GM18861 (cell line): ENCODE results near the gene PLG.
"Not testable (repeated sequence)": the region's sequence is repeated elsewhere in the genome, so short reads cannot be mapped to it uniquely, and the experiment has no call there.

ENCODE experiments used
- ATAC-seq: cut with Tn5 transposase; IDR thresholded peaks from one replicate; pipeline ENCODE4 v1.9.1; 2021; ENCODE audit not compliant: unreplicated experiment

Gene PLG

GRCh38 chr6:160774399-160774798 is 72.4 kb downstream of the PLG start:
- ATAC-seq = no peak

GRCh38 chr6:160775792-160776580 is 73.9 kb downstream of the PLG start:
- ATAC-seq = peak; percentile 74

DNA sequence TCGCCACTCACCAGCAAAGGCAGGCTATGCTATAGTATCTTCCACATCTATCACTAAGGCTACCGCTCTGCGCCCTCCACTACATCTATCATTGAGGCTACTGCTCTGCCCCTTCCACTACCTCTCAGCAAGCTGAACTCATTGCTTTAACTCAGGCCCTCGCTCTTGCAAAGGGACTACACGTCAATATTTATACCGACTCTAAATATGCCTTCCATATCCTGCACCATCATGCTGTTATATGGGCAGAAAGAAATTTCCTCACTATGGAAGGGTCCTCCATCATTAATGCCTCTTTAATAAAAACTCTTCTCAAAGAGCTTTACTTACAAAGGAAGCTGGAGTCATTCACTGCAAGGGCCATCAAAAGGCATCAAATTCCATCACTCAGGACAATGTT is 77.1 kb downstream of the PLG start:
- not testable (repeated sequence) for ATAC-seq

- ATAC-seq = not testable (repeated sequence)
Measured at GRCh38 chr6:160780656-160781055, 78.6 kb downstream of the PLG start.

- ATAC-seq = no peak
Measured at GRCh38 chr6:160781298-160781697, 79.3 kb downstream of the PLG start.

GRCh38 chr6:160782228-160782627 is 80.2 kb downstream of the PLG start:
- ATAC-seq = no peak

DNA sequence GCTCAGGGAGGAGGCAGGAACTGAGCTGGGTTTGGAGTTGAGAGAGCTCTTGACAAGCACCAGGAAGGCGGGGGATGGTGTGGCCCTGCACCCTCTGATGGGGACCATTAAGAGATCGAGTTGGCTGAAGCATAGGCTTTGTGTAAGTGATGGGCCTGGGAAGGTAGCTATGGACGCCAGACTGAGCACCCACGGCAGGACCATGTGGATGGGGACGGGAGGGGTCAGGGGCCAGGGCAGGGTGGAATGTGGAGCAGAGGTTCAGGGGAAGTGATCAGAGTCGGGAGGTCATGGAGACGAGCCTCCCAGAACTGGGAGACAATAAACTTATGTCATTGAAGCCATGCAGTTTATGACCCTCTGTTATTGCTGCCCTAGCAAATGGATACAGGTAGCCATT is 81.7 kb downstream of the PLG start:
- no peak for ATAC-seq

DNA sequence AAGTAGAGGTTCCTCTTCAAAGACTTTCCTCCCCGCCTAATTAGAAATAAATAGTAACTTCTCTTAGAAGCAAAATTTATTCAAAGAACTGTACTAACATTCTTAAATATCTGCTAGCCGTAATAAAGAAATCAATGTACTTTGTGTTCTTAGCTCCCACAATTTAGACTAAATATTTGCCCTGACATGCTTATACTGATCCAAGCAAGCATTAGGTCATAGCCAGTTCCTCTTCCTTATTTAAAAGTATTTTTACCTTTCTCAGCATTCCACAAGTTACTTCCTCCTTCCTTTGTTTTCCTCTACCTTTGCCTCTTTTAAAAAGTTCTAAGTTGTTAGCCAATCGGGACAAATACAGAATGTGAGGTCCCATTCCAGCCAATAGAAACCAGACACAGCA is 86.1 kb downstream of the PLG start:
- not testable (repeated sequence) for ATAC-seq

GRCh38 chr6:160788806-160789205 is 86.8 kb downstream of the PLG start:
- ATAC-seq = no peak

DNA sequence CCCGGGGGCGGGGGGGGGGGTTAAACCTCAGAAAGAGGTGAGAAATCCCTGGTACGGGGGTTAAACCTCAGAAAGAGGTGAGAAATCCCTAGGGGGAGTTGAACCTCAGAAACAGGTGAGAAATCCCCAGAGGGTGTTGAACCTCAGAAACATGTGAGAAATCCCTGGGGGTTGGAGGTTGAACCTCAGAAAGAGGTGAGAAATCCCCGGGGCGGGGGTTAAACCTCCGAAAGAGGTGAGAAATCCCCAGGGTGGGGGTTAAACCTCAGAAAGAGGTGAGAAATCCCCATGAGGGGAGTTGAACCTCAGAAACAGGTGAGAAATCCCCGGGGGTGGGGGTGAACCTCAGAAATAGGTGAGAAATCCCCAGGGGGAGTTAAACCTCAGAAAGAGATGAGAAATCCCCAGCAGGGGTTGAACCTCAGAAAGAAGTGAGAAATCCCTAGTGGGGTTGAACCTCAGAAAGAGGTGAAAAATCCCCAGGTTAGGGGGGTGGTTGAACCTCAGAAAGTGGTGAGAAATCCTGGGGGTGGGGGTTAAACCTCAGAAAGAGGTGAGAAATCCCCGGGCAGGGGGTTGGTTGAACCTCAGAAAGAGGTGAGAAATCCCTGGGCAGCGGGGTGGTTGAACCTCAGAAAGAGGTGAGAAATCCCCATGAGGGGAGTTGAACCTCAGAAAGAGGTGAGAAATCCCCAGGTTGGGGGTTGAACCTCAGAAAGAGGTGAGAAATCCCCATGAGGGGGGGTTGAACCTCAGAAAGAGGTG is 87.4 kb downstream of the PLG start:
- no peak for ATAC-seq

GRCh38 chr6:160790028-160790792 is 88.2 kb downstream of the PLG start:
- no peak for ATAC-seq

DNA sequence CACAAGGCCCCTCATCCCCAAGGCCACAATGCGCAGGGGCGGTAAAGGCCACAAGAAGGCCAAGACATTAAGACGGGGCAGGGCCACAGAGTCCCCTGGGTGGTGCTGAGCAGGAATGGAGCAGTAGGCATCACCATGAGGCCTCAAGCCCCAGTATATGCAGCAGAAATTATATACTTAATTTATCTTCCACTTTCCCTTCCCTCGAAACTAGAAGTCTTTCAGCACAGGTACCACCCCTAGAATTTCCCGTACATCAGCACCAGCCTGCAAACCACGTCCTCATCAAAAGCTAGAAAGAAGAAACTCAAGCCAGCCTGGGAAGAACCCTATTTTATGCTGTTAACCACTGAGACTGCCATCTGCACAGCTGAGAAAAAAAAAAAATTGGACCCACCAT is 89.4 kb downstream of the PLG start:
- peak; percentile 69 for ATAC-seq

DNA sequence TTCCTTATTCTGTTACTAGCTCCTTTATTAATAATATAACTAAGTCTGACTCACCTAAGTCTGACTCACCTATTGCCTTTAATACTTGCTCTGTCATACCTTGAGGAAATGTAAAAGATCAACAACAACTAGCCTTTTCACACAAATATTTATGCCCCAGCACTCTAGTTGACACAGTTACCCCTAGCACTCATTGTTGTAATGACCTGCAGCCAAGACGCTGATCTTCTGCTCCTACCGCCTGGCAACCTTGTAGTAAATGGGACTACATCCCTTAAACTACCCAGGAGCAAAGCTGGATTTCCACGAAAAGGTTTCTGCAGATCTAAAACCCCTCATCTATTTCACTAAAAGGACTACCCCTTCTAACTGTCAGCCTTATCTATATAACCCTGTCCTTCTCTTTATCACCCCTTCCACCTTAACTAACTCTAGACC is 90.0 kb downstream of the PLG start:
- peak; percentile 55 for ATAC-seq

DNA sequence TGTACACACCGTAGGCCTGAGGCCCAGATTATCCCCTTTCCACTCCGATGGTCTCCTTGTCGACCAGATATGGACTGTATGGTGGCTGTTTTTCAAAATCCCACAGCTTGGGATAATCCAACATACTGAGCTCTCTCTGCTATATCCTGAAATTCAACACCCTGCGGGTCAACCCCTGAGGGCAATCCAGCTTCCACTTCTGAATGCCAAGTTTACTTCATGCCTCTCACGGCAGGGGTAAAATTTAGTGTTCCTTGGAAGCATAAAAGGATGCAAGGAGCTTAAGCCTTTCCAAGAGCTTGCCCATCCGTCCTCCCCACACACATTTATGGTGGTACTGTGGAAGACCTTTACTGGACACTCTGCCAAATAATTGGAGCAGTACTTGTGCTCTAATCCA is 90.7 kb downstream of the PLG start:
- no peak for ATAC-seq

GRCh38 chr6:160793652-160794051 is 91.6 kb downstream of the PLG start:
- ATAC-seq = no peak

- no peak for ATAC-seq
Measured at GRCh38 chr6:160795721-160796120, 93.7 kb downstream of the PLG start.

DNA sequence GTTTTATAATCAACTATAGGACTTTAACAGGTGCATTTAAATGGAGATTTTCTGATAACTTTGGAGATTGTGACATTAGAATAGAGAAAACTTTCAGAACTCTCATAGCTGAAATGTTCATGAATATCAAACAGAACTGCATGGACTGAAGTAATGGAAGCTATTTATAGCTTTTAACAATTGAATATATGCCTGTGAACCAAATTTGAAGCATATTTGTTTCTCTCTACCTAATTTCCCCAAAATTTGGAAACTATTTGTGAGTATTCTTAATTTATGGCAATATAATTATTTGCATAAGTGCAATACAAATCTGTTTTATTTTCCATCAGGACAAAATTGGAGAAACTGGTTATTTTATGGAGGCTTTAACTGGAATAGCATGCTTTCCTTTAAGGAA is 96.6 kb downstream of the PLG start:
- ATAC-seq = no peak

- no peak for ATAC-seq
Measured at GRCh38 chr6:160799801-160800506, 97.9 kb downstream of the PLG start.

GRCh38 chr6:160801418-160801817 is 99.4 kb downstream of the PLG start:
- no peak for ATAC-seq

GRCh38 chr6:160802049-160802448 is 100.0 kb downstream of the PLG start:
- ATAC-seq = not testable (repeated sequence)
